Right renal pelvis (tissue), 4 donors: ENCODE results near the gene LURAP1L. TPM values are rescaled to one million over a fixed set of nuclear protein-coding genes. Genes with fewer than 3 reads are reported as not detected.
A peak's percentile ranks its signal among the peaks of the same experiment; 100 is the strongest.

Experiments used
- DNase-seq, 4 donors: peaks; one replicate each; pipeline ENCODE4 v3.0.0-alpha.2; 2013; ENCODE audit warnings: low read depth in 4 of 4, low spot score in 3 of 4, missing footprints in 1 of 4
- polyA plus RNA-seq, 4 donors: library from polyadenylated mRNA; unstranded; fragments of 120-200 nt; gene quantifications; one replicate each; pipeline ENCODE4 v1.2.1, GENCODE V29; 2013; ENCODE audit not compliant: insufficient read length in 4 of 4

LURAP1L gene
- polyA plus RNA-seq, 4 donors = 22.5 to 23.8 (median 22.9) TPM

- DNase-seq = no peak
Measured at GRCh38 chr9:12808569-12808968, 33.7 kb downstream of the LURAP1L start.

GRCh38 chr9:12809720-12810119, 34.9 kb downstream of the LURAP1L start:
- DNase-seq = no peak

- DNase-seq = no peak
Measured at GRCh38 chr9:12811935-12812334, 37.1 kb downstream of the LURAP1L start.

GRCh38 chr9:12812710-12813109, 37.9 kb downstream of the LURAP1L start:
- no peak for DNase-seq

- no peak for DNase-seq
Measured at GRCh38 chr9:12813533-12813932, 38.7 kb downstream of the LURAP1L start.

- DNase-seq = peak in 2 of 4 donors; percentile 69 to 73
Measured at GRCh38 chr9:12813960-12814876, 39.4 kb downstream of the LURAP1L start.

- no peak for DNase-seq
Measured at GRCh38 chr9:12814877-12815237, 40.0 kb downstream of the LURAP1L start.

GRCh38 chr9:12815888-12816287, 41.1 kb downstream of the LURAP1L start:
- no peak for DNase-seq

GRCh38 chr9:12816656-12817101, 41.9 kb downstream of the LURAP1L start:
- no peak for DNase-seq

GRCh38 chr9:12817702-12818101, 42.9 kb downstream of the LURAP1L start:
- DNase-seq = no peak

GRCh38 chr9:12818431-12819000, 43.7 kb downstream of the LURAP1L start:
- no peak for DNase-seq

- DNase-seq = no peak
Measured at GRCh38 chr9:12819436-12820185, 44.8 kb downstream of the LURAP1L start.

GRCh38 chr9:12822111-12822510, 47.3 kb downstream of the LURAP1L start:
- no peak for DNase-seq

GRCh38 chr9:12826924-12827565, 52.2 kb downstream of the LURAP1L start:
- DNase-seq = peak in 1 of 4 donors; percentile 46

- DNase-seq = no peak
Measured at GRCh38 chr9:12833701-12834100, 58.9 kb downstream of the LURAP1L start.

- DNase-seq = no peak
Measured at GRCh38 chr9:12838546-12838945, 63.7 kb downstream of the LURAP1L start.

GRCh38 chr9:12843735-12844134, 68.9 kb downstream of the LURAP1L start:
- DNase-seq = no peak

GRCh38 chr9:12846035-12846434, 71.2 kb downstream of the LURAP1L start:
- no peak for DNase-seq

- DNase-seq = no peak
Measured at GRCh38 chr9:12847561-12847960, 72.7 kb downstream of the LURAP1L start.

GRCh38 chr9:12849486-12850003, 74.7 kb downstream of the LURAP1L start:
- no peak for DNase-seq
